GM19023 (cell line): ENCODE results near the gene RBM28.

Experiments used
- ATAC-seq: cut with Tn5 transposase; IDR thresholded peaks from one replicate; pipeline ENCODE4 v1.9.1; 2021; ENCODE audit warnings: mild to moderate bottlenecking, moderate library complexity; ENCODE audit not compliant: unreplicated experiment

The RBM28 gene

DNA sequence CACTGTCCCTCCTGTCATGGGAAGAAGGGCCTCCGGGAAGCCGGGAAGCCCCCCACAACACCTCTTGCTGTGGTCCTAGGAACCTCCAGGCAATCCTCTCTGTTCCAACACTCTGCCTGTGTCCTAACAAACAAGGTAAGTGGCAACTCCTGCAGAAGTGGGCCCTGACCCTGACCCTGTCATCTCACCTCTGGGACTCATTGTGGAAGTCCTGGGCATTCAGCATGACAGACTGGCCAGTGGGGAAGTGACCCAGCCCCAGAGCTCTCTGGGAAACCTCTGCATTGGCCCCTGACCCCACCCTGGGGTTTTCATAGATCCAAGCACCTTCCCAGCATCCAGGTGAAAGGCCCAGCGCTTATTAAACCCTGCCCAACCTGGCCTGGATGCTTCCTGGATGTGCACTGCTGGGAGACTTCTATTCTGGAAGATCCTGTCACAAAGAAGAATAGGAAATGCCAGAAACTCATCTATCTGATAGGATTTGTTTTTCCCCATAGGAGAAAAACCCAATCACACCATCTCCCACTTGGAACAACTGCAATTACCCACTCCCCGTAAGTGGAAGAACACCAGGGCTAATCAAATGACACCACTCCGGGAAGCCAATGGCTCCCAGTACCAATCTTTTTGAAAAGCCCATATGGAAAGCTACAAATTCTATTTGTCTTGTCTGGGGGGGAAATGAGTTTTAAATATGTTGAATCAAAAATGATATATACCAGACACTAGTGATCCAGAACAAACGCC, 78.4 kb downstream of the RBM28 start:
- ATAC-seq, result no peak

DNA sequence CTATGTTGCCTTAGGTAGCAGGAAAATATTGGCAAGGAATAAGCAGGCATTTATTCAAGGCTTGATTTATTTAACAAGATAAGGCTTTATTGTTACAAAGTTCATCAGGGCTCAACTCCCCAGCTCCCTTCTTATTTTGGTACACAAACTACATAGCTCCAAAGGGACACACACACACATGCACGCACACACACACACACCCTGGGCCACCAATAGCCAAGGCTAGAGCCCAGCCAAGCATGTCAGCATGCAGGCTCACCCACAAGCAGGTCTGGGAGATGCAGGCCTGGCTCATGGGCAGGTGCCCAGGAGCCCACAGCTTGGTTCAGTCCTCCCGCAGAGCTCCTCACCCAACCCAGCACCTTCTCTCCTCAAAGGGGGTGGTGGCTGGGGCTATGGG, 79.2 kb downstream of the RBM28 start:
- ATAC-seq, result no peak

DNA sequence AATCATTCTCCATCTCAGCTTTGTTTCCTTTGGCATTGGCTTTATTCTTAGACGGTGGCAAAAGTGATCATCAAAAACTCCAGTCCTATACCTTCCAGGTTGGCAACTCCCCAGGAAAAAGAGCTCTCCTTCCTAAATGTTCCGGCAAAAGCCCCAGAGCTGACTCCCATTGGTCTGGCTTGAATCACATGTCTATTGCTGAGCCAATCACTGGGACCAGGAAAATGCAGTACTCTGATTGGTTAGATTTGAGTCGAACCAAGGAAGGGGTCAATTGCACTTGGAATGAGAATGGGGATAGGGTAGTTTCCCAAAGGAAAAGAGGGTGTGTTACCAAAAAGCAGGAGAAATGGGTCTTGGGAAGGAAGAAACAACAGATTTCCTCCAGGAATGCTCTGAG, 80.3 kb downstream of the RBM28 start:
- ATAC-seq, result no peak

GRCh38 chr7:128262273-128263028, 81.3 kb downstream of the RBM28 start:
- no peak for ATAC-seq

- ATAC-seq, result no peak
Measured at GRCh38 chr7:128260069-128260795, 83.5 kb downstream of the RBM28 start.

DNA sequence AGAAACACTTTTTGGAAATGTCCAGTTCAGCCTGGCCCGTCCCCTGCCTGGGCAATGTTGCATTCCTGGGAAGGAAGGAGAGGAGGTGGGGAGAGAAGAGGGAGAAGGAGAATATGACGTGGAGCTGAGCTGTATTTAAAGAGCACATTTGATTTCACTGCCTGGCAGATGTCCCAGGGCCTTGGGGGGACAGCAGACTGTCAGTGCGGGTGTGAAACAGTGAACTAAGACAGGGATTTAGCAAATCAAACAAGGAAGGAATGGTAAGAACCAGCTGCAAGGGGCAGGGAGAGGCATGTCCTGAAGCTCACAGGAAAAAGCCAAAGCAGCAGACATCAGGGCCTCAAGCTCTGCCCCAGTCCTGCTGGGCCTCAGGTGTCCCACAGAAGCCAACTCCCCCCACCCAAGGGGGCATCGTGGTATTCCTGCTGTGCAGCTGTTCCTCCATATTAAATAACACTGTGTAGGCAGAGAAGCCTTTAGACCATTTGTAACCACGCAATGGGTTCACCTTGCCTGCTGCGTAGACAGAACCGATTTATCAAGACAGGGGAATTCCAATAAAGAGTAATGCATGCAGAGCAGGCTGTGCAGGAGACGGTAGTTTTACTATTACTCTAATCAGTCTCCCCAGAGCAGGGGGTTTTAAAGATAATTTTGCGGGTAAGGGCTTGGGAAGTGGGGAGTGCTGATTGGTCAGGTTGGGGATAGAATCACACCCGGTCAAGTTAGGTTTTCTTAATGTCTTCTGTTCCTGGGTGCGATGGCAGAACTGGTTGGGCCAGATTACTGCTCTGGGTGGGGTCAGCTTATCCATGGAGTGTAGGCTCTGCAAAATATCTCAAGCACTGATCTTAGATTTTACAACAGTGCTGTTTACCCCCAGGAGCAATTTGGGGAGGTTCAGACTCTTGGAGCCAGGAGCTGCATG, 84.3 kb downstream of the RBM28 start:
- ATAC-seq, result no peak

GRCh38 chr7:128257458-128257857, 86.2 kb downstream of the RBM28 start:
- ATAC-seq, result no peak

DNA sequence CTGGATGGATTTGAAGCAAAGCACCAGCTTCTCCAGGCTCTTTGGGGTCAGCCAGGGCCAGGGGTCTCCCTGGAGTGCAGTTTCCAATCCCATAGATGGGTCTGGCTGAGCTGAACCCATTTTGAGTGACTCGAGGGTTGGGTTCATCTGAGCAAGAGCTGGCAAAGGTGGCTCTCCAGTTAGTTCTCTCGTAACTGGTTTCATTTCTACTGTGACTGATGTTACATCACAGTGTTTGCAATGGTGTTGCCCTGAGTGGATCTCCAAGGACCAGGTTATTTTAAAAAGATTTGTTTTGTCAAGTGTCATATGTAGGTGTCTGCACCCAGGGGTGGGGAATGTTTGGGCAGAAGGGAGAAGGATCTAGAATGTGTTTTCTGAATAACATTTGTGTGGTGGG, 88.4 kb downstream of the RBM28 start:
- ATAC-seq, result no peak

- no peak for ATAC-seq
Measured at GRCh38 chr7:128254470-128254869, 89.2 kb downstream of the RBM28 start.

- no peak for ATAC-seq
Measured at GRCh38 chr7:128253701-128254100, 90.0 kb downstream of the RBM28 start.

GRCh38 chr7:128251337-128251736, 92.4 kb downstream of the RBM28 start:
- no peak for ATAC-seq
